CMK (cell line): ENCODE data around the gene UNCX.
"Not testable (repeated sequence)": the region's sequence is repeated elsewhere in the genome, so short reads cannot be mapped to it uniquely, and the experiment has no call there.

Experiments
- DNase-seq: peaks from one replicate; pipeline ENCODE4 v3.0.0-alpha.2; 2010; ENCODE audit warnings: low read depth

Gene UNCX

DNA sequence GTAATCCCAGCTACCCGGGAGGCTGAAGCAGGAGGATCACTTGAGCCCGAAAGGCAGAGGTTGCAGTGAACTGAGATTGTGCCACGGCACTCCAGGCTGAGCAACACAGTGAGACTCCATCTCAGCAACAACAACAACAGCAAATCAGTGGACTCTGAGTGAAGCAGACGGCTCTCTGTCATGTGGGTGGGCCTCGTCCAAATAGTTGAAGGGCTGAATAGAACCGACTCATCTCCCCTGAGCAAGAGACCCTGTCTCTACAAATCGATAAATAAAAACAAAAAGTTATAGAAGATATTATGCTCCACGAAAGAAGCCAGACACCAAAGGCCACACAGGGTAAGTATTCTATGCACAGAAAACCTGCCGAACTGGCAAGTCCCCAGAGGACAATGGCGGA lies 45.9 kb downstream of the UNCX start:
- no peak for DNase-seq

DNA sequence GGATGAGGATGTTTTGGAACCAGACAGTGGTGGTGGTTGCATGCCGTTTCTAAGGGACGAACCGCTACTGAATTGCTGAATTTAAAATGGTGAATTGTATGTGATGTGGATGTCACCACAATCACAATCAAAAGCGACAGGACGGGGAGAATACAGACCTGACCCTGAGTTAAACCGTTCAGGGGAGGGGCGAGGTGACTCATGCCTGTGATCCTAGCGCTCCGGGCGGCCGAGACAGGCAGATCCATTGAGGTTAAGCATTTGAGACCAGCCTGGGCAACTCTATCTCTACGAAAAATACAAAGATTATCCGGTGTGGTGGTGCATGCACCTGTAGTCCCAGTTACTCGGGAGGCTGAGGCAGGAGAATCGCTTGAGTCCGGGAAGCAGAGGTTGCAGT lies 46.4 kb downstream of the UNCX start:
- no peak for DNase-seq

DNA sequence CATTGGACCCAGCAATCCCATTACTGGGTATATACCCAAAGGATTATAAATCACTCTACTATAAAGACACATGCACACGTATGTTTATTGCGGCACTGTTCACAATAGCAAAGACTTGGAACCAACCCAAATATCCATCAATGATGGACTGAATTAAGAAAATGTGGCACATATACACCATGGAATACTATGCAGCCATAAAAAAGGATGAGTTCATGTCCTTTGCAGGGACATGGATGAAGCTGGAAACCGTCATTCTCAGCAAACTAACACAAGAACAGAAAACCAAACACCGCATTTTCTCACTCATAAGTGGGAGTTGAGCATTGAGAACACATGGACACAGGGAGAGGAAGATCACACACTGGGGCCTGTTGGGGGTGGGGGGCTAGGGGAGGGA lies 47.2 kb downstream of the UNCX start:
- not testable (repeated sequence) for DNase-seq

DNA sequence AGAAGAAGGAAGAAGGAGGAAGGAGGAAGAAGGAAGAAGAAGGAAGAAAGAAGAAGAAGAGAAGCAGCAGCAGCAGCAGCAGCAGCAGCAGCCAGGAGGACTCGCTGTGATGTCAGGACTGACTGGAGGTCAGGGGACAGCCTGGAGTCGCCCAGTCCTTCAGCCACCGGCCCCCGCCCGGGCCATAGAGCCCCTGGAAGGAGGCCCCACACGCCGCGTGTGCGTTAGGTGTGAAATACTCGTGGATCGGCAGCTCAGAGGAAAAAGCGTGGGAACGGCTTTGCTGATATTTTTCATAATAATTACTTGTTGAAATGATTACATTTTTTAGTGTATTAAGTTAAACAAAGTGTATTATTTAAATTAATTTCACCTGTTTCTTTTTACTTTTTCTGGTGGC lies 48.4 kb downstream of the UNCX start:
- no peak for DNase-seq

DNA sequence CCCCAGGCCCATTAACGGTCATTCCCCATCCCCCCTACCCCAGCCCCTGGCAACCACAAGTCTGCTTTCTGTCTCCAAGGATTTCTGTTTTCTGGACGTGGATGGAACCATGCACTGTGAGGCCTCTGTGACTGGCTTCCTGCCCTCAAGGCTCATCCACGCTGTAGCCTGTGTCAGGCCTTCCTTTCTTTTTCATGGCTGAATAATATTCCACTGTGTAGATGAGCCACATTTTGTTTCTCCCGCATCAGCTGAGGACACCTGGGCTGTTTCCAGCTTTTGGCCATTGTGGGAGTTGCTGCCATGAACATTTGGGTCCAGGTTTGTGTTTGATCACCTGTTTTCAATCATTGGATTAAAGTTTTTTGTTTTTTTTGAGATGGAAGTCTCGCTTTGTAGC lies 50.0 kb downstream of the UNCX start:
- no peak for DNase-seq

DNA sequence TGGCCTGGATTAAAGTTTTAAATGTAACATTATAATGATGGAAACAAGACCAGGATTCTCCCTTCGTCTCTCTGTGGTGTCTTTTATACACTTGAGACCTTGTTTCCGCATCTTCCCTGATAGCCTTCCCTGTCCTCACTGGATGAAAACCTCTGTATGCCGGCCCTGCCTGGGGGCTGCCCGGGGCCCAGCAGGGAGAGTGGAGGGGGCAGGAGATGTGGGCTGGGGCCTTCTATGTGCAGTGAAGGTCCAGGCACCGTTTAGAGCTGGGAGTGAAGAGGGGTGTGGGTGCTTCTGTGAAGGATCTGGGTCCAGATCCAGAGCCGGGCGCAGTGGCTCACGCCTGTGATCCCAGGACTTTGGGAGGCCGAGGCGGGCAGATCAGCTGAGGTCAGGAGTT lies 50.7 kb downstream of the UNCX start:
- DNase-seq = no peak

DNA sequence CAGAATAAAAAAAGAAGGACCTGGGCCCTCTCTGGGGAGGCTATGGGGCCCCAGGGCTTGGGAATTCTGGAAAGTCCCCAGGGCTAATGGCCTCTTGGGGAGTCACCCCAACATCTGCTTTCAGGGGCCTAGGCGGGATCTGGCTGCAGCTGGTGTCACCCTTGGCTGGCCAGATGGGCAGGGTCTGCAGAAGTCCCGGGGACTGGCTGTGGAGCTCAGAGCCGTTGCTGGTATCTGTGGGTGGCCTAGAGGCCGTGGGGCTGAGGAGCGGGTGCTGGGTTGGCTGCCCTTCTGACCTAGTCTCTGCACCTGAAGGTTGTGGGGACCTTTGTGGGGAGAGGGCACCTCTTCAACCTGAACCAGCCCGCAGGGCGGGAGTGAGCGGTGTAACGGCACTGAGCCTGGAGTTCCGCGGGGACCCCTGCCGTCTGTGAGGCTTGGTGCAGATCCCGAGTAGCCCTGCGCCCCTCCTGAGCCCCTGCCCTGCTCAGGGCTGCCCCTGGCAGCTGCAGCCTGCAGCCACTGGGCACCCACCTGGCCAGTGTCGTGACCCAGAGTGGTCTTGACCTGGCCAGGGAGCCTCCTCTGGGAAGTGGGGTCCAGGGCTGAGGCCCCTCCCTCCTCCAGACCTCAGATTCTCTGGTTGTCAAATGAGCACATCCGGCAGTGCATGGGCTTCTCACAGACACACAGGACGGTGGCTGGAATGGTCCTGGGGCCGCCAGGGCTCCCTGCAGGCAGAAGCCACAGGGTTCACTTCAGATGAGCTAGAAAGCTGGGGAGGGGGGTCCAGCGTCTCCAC lies 51.5 kb downstream of the UNCX start:
- no peak for DNase-seq

DNA sequence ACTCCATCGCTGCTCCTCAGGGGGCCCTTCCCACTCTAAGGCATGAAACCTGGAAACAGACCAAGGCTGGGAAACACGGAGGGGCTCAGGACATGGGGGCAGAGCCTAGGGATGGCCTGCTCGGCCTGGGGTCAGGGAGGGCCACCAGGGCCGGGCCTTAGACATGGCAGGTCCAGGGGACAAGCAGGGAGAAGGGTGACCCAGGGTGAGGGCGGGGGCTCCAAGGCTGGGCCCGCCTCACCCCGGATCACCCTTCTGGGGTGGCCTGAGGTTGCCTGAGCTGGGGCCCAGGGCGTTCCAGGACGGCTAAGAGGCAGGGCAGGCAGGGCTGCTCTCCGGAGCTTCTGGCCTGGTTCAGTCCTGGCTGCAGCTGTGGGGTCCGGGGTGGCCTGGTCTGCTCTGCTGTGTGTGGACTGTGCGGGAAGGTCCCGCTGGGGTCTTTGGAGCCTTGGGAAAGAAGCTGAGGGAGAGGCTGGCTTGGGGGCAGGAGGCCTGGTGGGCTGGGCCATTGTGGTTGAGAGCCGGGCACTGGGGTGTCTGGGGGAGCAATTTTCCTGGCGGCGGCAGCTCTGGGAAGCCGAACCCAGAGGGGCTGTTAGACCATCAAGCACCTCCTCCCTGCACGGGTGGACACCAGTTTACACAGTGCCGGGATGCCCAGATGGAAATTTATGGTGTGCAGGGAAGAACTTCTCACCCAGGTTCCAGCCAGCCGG lies 52.2 kb downstream of the UNCX start:
- no peak for DNase-seq

DNA sequence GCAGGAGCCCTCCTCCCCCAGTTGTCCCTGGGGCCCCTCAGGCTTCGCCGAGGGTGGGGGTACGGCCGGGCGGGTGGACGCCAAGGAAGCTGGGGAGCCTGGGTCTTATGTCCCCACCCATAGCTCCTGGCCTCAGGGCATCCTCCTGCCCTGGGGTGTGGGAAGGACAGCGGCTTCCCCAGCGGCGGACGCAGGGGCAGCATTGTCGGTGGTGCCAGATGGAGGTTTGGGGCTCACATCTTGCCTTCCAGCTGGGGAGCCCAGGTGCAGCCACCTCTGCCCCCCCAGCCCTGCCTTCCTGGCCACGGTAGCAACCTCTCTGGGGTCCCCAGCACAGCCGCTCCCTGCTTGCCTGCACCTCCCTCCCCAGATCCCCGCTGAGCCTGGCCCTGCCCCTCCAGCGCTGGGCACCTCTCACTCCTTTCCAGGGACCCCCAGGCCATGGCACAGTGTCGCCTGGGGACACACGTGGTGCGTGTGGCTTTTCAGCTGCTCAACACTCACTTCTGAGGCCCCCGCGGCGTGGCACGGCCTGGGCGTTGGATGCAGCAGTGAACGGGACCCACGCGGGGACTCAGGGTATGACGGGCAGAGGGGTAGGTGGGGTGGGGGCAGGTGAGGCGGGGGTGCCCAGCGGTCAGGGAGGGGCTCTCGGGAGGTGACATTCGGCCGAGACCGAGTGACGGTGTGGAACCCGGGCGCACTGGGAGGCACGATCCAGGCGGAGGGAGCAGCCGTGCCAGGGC lies 53.1 kb downstream of the UNCX start:
- DNase-seq = no peak
